ENCODE data around the gene SCYGR8. TPM values are rescaled to one million over a fixed set of nuclear protein-coding genes. Genes with fewer than 3 reads are reported as not detected.
"Not testable (repeated sequence)": the region's sequence is repeated elsewhere in the genome, so short reads cannot be mapped to it uniquely, and the experiment has no call there.

Gene SCYGR8
- 3.6 TPM for total RNA-seq

- DNase-seq: no peak
Measured at GRCh38 chr2:227745594-227745993, at the start of gene SCYGR8. SCYGR8 (plus strand) TSS chr2:227745894; CDS start chr2:227745894, 0 bp downstream.

- no peak for DNase-seq
Measured at GRCh38 chr2:227696990-227697679, 48.6 kb upstream of the SCYGR8 start.

- no peak for DNase-seq
Measured at GRCh38 chr2:227701556-227701955, 44.1 kb upstream of the SCYGR8 start.

GRCh38 chr2:227703280-227703732 is 42.4 kb upstream of the SCYGR8 start:
- no peak for DNase-seq

GRCh38 chr2:227703961-227704360 is 41.7 kb upstream of the SCYGR8 start:
- no peak for DNase-seq

- DNase-seq: no peak
Measured at GRCh38 chr2:227706859-227707258, 38.8 kb upstream of the SCYGR8 start.

GRCh38 chr2:227707390-227707789 is 38.3 kb upstream of the SCYGR8 start:
- DNase-seq: no peak

GRCh38 chr2:227710986-227711385 is 34.7 kb upstream of the SCYGR8 start:
- DNase-seq: no peak

- no peak for DNase-seq
Measured at GRCh38 chr2:227713291-227713690, 32.4 kb upstream of the SCYGR8 start.

- DNase-seq: no peak
Measured at GRCh38 chr2:227716501-227716900, 29.2 kb upstream of the SCYGR8 start.

GRCh38 chr2:227717687-227718567 is 27.8 kb upstream of the SCYGR8 start, which contains the start of gene SLC19A3:
SLC19A3 (minus strand) TSS chr2:227718028; CDS start chr2:227702318, 15,710 bp downstream.
- peak; percentile 82 for DNase-seq

GRCh38 chr2:227719641-227720040 is 26.1 kb upstream of the SCYGR8 start:
- DNase-seq: no peak

- no peak for DNase-seq
Measured at GRCh38 chr2:227720680-227721079, 25.0 kb upstream of the SCYGR8 start.

- DNase-seq: not testable (repeated sequence)
Measured at GRCh38 chr2:227722821-227723220, 22.9 kb upstream of the SCYGR8 start.

- DNase-seq: no peak
Measured at GRCh38 chr2:227724394-227725039, 21.2 kb upstream of the SCYGR8 start, which contains the start of gene SCYGR6. SCYGR6 (minus strand) TSS chr2:227724757; CDS start chr2:227724757, 0 bp downstream.

GRCh38 chr2:227728035-227728434 is 17.7 kb upstream of the SCYGR8 start, which contains the start of gene SCYGR7:
SCYGR7 (plus strand) TSS chr2:227728335; CDS start chr2:227728335, 0 bp downstream.
- DNase-seq: no peak

GRCh38 chr2:227739351-227739750 is 6.3 kb upstream of the SCYGR8 start:
- DNase-seq: no peak

GRCh38 chr2:227740705-227741104 is 5.0 kb upstream of the SCYGR8 start:
- not testable (repeated sequence) for DNase-seq

- DNase-seq: no peak
Measured at GRCh38 chr2:227748079-227748478, 2.4 kb downstream of the SCYGR8 start.

- DNase-seq: not testable (repeated sequence)
Measured at GRCh38 chr2:227756261-227756660, 10.6 kb downstream of the SCYGR8 start.

- no peak for DNase-seq
Measured at GRCh38 chr2:227759411-227760118, 13.9 kb downstream of the SCYGR8 start.
